Upper lobe of right lung (tissue), 1 donor: ENCODE results near the gene SNRNP35. TPM values are rescaled to one million over a fixed set of nuclear protein-coding genes. Genes with fewer than 3 reads are reported as not detected.
"Not testable (repeated sequence)": the region's sequence is repeated elsewhere in the genome, so short reads cannot be mapped to it uniquely, and the experiment has no call there.

Source experiments
- ATAC-seq: fragments of 200-7000 bp; cut with Tn5 transposase; one replicate; pipeline ENCODE4 v1.9.1; 2020; ENCODE audit warnings: mild to moderate bottlenecking, moderate library complexity
- DNase-seq: peaks from one replicate; pipeline ENCODE4 v3.0.0-alpha.2; 2020
- H3K27ac ChIP-seq: fragments of 200-600 bp; one replicate; pipeline ENCODE4 v1.8.0; 2022
- H3K27me3 ChIP-seq: fragments of 200-600 bp; one replicate; pipeline ENCODE4 v1.8.0; 2022; ENCODE audit warnings: mild to moderate bottlenecking
- H3K36me3 ChIP-seq: fragments of 200-600 bp; one replicate; pipeline ENCODE4 v1.8.0; 2022
- H3K4me1 ChIP-seq: fragments of 200-600 bp; one replicate; pipeline ENCODE4 v1.8.0; 2022
- H3K4me3 ChIP-seq: fragments of 200-600 bp; one replicate; pipeline ENCODE4 v1.8.0; 2022; ENCODE audit warnings: mild to moderate bottlenecking
- H3K9me3 ChIP-seq: fragments of 200-600 bp; one replicate; pipeline ENCODE4 v1.8.0; 2022
- CTCF ChIP-seq: fragments of 200-600 bp; IDR thresholded peaks from one replicate; pipeline ENCODE4 v1.8.0; 2022; ENCODE audit warnings: antibody characterized with exemption
- intact Hi-C: fragments of 100-400 bp; cut with DNase I; formaldehyde crosslinking; loops from one replicate; pipeline ENCODE4 v1.11.0; 2022
- total RNA-seq: library from RNA; stranded (reverse); fragmentation: NEBNext Ultra II Directional; extraction: Animal tissue kit (Norgen Biotek cat#: 25700); gene quantifications from one replicate; pipeline ENCODE4 v1.2.1, GENCODE V29; 2021
- donor health status: DM: no; HTN: yes; CAD: no; lungs with severe emphysema.

Gene SNRNP35
- total RNA-seq, 1 donor from 2014 or later, result 20.4 TPM

- no peaks in the 10 kb centered on the region for H3K9me3 ChIP-seq
- intact Hi-C loops, result no loop called here
- DNase-seq (no peak), ATAC-seq (no peak)
- H3K4me3 ChIP-seq, result no peak overlapping the region
- peaks cover 18% of the 10 kb centered on the region for H3K4me1 ChIP-seq
- H3K36me3 ChIP-seq, result peaks cover 49% of the 10 kb centered on the region
- no peak for TF ChIP-seq CTCF
- H3K27ac ChIP-seq, result no peak overlapping the region
- H3K27me3 ChIP-seq, result no peaks in the 10 kb centered on the region
These were observed 29.3 kb upstream of the SNRNP35 start for GRCh38 chr12:123428591-123428990.

GRCh38 chr12:123429101-123429500 is 28.8 kb upstream of the SNRNP35 start:
- H3K9me3 ChIP-seq, H3K4me3 ChIP-seq, ATAC-seq, H3K27ac ChIP-seq, H3K27me3 ChIP-seq, intact Hi-C loops, DNase-seq: not testable (repeated sequence)
- Histone ChIP-seq H3K4me1 (peaks cover 23% of the 10 kb centered on the region), H3K36me3 (peaks cover 44% of the 10 kb centered on the region)

- intact Hi-C loops, H3K27me3 ChIP-seq, H3K9me3 ChIP-seq: not testable (repeated sequence)
- Histone ChIP-seq H3K4me1 (peaks cover 45% of the 10 kb centered on the region), H3K36me3 (peaks cover 38% of the 10 kb centered on the region), H3K27ac (peak overlapping the region; percentile 76), H3K4me3 (peak overlapping the region; percentile 94)
- peak; percentile 71 for DNase-seq
- peak; percentile 51 for ATAC-seq
These were observed 25.8 kb upstream of the SNRNP35 start for GRCh38 chr12:123431951-123432817.

GRCh38 chr12:123433615-123434014 is 24.3 kb upstream of the SNRNP35 start:
- no peak for TF ChIP-seq CTCF
- Histone ChIP-seq H3K4me1 (peaks cover 46% of the 10 kb centered on the region), H3K36me3 (peaks cover 30% of the 10 kb centered on the region), H3K27me3 (no peaks in the 10 kb centered on the region), H3K9me3 (no peaks in the 10 kb centered on the region), H3K4me3 (peak overlapping the region; percentile 94), H3K27ac (peak overlapping the region; percentile 76)
- ATAC-seq, result no peak
- no peak for DNase-seq
- intact Hi-C loops, result no loop called here

GRCh38 chr12:123435636-123436016 is 22.3 kb upstream of the SNRNP35 start:
- no peaks in the 10 kb centered on the region for H3K9me3 ChIP-seq
- DNase-seq (no peak), ATAC-seq (no peak)
- TF ChIP-seq CTCF, result no peak
- intact Hi-C loops, result no loop called here
- peak overlapping the region; percentile 94 for H3K27ac ChIP-seq
- H3K27me3 ChIP-seq, result no peaks in the 10 kb centered on the region
- H3K4me3 ChIP-seq, result peak overlapping the region; percentile 94
- peaks cover 46% of the 10 kb centered on the region for H3K4me1 ChIP-seq
- H3K36me3 ChIP-seq, result peaks cover 10% of the 10 kb centered on the region

- peaks cover 4% of the 10 kb centered on the region for H3K36me3 ChIP-seq
- peak; percentile 96 for ATAC-seq
- H3K9me3 ChIP-seq, result no peaks in the 10 kb centered on the region
- H3K4me1 ChIP-seq, result peaks cover 46% of the 10 kb centered on the region
- TF ChIP-seq CTCF, result no peak
- peak; percentile 97 for DNase-seq
- intact Hi-C loops, result no loop called here
- peak within 1 kb of the TSS; percentile 94 for H3K4me3 ChIP-seq
- H3K27me3 ChIP-seq, result no peaks in the 10 kb centered on the region
- peak within 1 kb of the TSS; percentile 94 for H3K27ac ChIP-seq
These were observed 21.6 kb upstream of the SNRNP35 start, which contains the start of gene RILPL2 for GRCh38 chr12:123436017-123436964. RILPL2 (minus strand) TSS chr12:123436684; CDS start chr12:123436420, 264 bp downstream.
